ENCODE data around the gene PSMC3.
A peak's percentile ranks its signal among the peaks of the same experiment; 100 is the strongest.

PSMC3 gene

DNA sequence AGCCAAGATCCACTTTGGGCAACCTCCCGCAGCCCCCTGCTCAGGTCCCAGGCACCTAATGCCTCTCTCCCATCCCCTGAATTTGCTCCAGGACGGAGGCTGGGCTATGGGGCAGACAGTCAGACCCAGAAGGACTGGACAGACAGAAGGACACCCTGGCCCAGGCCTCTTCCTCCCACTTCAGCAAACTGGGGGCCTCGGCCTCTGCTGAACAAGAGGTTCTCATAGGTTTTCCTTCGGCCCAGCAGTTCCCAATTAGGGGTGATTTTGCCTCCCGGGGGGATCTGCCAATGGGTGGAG, 51.6 kb downstream of the PSMC3 start:
- no peak for DNase-seq

- peak; percentile 80 for DNase-seq
Observed at GRCh38 chr11:47373876-47374719, 52.1 kb downstream of the PSMC3 start.

DNA sequence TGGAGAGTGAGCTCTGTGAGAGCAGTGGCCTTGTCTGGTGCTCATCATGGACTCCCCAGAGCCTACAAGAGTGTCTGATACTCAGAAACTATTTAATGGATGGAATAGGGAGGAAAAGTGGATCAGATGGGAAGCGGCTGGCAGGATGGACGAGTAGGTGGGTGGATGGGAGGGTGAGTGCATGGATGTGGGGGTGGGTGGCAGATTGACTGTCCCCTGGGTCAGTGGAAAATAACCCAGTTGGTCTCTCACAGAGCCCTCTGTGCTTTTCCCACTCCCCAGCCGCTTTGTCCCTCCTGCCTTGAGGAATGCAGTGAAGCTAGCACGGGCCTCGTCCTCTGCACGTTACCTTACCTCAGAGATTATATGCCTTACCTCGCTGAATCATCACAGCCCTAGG, 53.8 kb downstream of the PSMC3 start:
- no peak for DNase-seq

DNA sequence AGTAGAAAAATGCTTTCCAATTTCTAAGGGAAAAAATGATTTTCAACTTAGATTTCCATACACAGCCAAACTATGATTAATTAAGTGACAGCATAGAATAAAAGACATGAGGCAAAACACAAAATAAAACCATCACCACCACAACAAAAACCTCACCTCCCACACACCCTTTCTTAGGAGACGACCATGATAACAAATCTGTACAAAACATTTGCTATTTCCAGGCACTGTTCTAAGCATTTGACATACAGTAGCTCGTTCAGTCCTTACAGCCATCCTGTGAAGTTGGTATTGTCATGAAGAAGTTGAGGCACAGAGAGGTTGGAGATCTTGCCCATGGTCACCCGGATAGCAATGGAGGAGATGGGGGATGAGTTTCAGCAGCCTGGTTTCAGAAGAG, 56.6 kb downstream of the PSMC3 start:
- DNase-seq = no peak

Measured in DMS53 (cell line).